HEK293 (cell line): ENCODE data around the gene DUOX1.

Experiments used
- CTCF ChIA-PET: fragments of 350-600 bp; formaldehyde crosslinking; extraction: SDS; loops from one replicate; lab custom pipeline; 2021; ENCODE audit warnings: antibody characterized with exemption; lab: Yijun Ruan, JAX
- POLR2A ChIA-PET: fragments of 300-600 bp; formaldehyde crosslinking; extraction: SDS; loops from one replicate; lab custom pipeline; 2020; ENCODE audit warnings: antibody characterized with exemption, inconsistent platforms; lab: Yijun Ruan, JAX
- H3K27ac ChIP-seq: fragments of 200-500 bp; sonication (Bioruptor generic); 2 replicates; pipeline ENCODE4 v1.5.1; 2014; ENCODE audit warnings: low read depth, low read length, control low read depth, inconsistent platforms; ENCODE audit errors: extremely low read depth
- H3K36me3 ChIP-seq, 2 experiments: fragments of 200-500 bp in 1 of 2; sonication (Bioruptor generic) in 1 of 2; 1 replicate in 1 of 2; 2 replicates in 1 of 2; pipeline ENCODE4 v1.5.1; 2014 to 2017; ENCODE audit warnings: inconsistent platforms in 2 of 2, low read length in 2 of 2; ENCODE audit not compliant: control insufficient read depth in 2 of 2, insufficient read depth in 1 of 2
- H3K4me1 ChIP-seq: fragments of 200-500 bp; sonication (Bioruptor generic); 2 replicates; pipeline ENCODE4 v1.5.1; 2014; ENCODE audit warnings: mild to moderate bottlenecking, low read length, inconsistent platforms; ENCODE audit not compliant: control insufficient read depth, insufficient read depth
- H3K4me3 ChIP-seq: 2 replicates; pipeline ENCODE4 v1.5.1; 2011; ENCODE audit warnings: low read depth, mild to moderate bottlenecking, control low read depth, low read length, moderate library complexity
- H3K9me3 ChIP-seq: fragments of 200-500 bp; sonication (Bioruptor generic); 2 replicates; pipeline ENCODE4 v1.5.1; 2014; ENCODE audit warnings: low read depth, low read length, inconsistent platforms; ENCODE audit not compliant: control insufficient read depth, insufficient read depth
- BCL6B ChIP-seq: fragments of 450-650 bp; formaldehyde crosslinking; IDR thresholded peaks from 2 replicates; pipeline ENCODE4 v1.5.1; 2017; ENCODE audit warnings: missing biosample characterization, missing genetic modification characterization
- GLI2 ChIP-seq: fragments of 450-650 bp; formaldehyde crosslinking; IDR thresholded peaks from 2 replicates; pipeline ENCODE4; 2017; ENCODE audit warnings: missing biosample characterization, missing genetic modification characterization, low read depth, borderline replicate concordance
- GLIS1 ChIP-seq: fragments of 450-650 bp; formaldehyde crosslinking; IDR thresholded peaks from 2 replicates; pipeline ENCODE4 v1.5.1; 2016; ENCODE audit warnings: missing biosample characterization, missing genetic modification characterization
- HOXC10 ChIP-seq: sonication (generic); formaldehyde crosslinking; IDR thresholded peaks from 2 replicates; pipeline ENCODE4 v1.8.1; 2023; ENCODE audit warnings: mild to moderate bottlenecking, missing genetic modification reagents
- HOXD13 ChIP-seq: sonication (generic); formaldehyde crosslinking; IDR thresholded peaks from 2 replicates; pipeline ENCODE4 v1.8.0; 2022; ENCODE audit warnings: missing genetic modification reagents, borderline replicate concordance
- IKZF3 ChIP-seq: fragments of 450-650 bp; IDR thresholded peaks from 2 replicates; pipeline ENCODE4 v1.5.0; 2018; ENCODE audit warnings: missing biosample characterization, mild to moderate bottlenecking, missing genetic modification characterization, moderate library complexity
- INSM2 ChIP-seq: fragments of 450-650 bp; formaldehyde crosslinking; IDR thresholded peaks from 2 replicates; pipeline ENCODE4 v1.5.1; 2016; ENCODE audit warnings: missing biosample characterization, missing genetic modification characterization
- KLF1 ChIP-seq: fragments of 450-650 bp; formaldehyde crosslinking; IDR thresholded peaks from 2 replicates; pipeline ENCODE4 v1.5.1; 2016; ENCODE audit warnings: missing biosample characterization, missing genetic modification characterization
- SP7 ChIP-seq: fragments of 450-650 bp; formaldehyde crosslinking; IDR thresholded peaks from 2 replicates; pipeline ENCODE4 v1.5.1; 2016; ENCODE audit warnings: missing biosample characterization, missing genetic modification characterization
- ZBTB17 ChIP-seq: fragments of 450-650 bp; formaldehyde crosslinking; IDR thresholded peaks from 2 replicates; pipeline ENCODE4 v1.5.1; 2016; ENCODE audit warnings: missing biosample characterization, missing genetic modification characterization
- ZBTB8A ChIP-seq: fragments of 450-650 bp; formaldehyde crosslinking; IDR thresholded peaks from 2 replicates; pipeline ENCODE4 v1.5.1; 2016; ENCODE audit warnings: missing biosample characterization, missing genetic modification characterization
- ZEB2 ChIP-seq: fragments of 450-650 bp; formaldehyde crosslinking; IDR thresholded peaks from 2 replicates; pipeline ENCODE4 v1.5.1; 2016; ENCODE audit warnings: missing biosample characterization, missing genetic modification characterization
- ZNF10 ChIP-seq: fragments of 450-650 bp; formaldehyde crosslinking; IDR thresholded peaks from 2 replicates; pipeline ENCODE4 v1.5.1; 2017; ENCODE audit warnings: missing biosample characterization, missing genetic modification characterization
- ZNF16 ChIP-seq: fragments of 450-650 bp; formaldehyde crosslinking; IDR thresholded peaks from 2 replicates; pipeline ENCODE4 v1.5.1; 2016; ENCODE audit warnings: low read depth, missing biosample characterization, missing genetic modification characterization
- ZNF175 ChIP-seq: fragments of 450-650 bp; formaldehyde crosslinking; IDR thresholded peaks from 2 replicates; pipeline ENCODE4 v1.5.1; 2016; ENCODE audit warnings: missing biosample characterization, missing genetic modification characterization
- ZNF324 ChIP-seq: fragments of 450-650 bp; formaldehyde crosslinking; IDR thresholded peaks from 2 replicates; pipeline ENCODE4 v1.5.1; 2016; ENCODE audit warnings: missing biosample characterization, missing genetic modification characterization
- ZNF350 ChIP-seq: fragments of 450-650 bp; formaldehyde crosslinking; IDR thresholded peaks from 2 replicates; pipeline ENCODE4 v1.5.0; 2017; ENCODE audit warnings: missing biosample characterization, mild to moderate bottlenecking, missing genetic modification characterization
- ZNF398 ChIP-seq: fragments of 450-650 bp; formaldehyde crosslinking; IDR thresholded peaks from 2 replicates; pipeline ENCODE4 v1.5.1; 2017; ENCODE audit warnings: missing biosample characterization, missing genetic modification characterization
- ZNF433 ChIP-seq: fragments of 450-650 bp; formaldehyde crosslinking; IDR thresholded peaks from 2 replicates; pipeline ENCODE4 v1.5.1; 2016; ENCODE audit warnings: missing biosample characterization, missing genetic modification characterization, low read depth
- ZNF488 ChIP-seq: fragments of 450-650 bp; formaldehyde crosslinking; IDR thresholded peaks from 2 replicates; pipeline ENCODE4 v1.5.1; 2016; ENCODE audit warnings: missing biosample characterization, missing genetic modification characterization
- ZNF621 ChIP-seq: fragments of 450-650 bp; formaldehyde crosslinking; IDR thresholded peaks from 2 replicates; pipeline ENCODE4 v1.5.1; 2017; ENCODE audit warnings: missing biosample characterization, missing genetic modification characterization
- ZNF776 ChIP-seq: fragments of 450-650 bp; formaldehyde crosslinking; IDR thresholded peaks from 2 replicates; pipeline ENCODE4 v1.5.0; 2017; ENCODE audit warnings: missing biosample characterization, missing genetic modification characterization, borderline replicate concordance
- ZNF785 ChIP-seq: fragments of 450-650 bp; formaldehyde crosslinking; IDR thresholded peaks from 2 replicates; pipeline ENCODE4 v1.5.1; 2016; ENCODE audit warnings: missing biosample characterization, missing genetic modification characterization
- ZNF791 ChIP-seq: fragments of 450-650 bp; formaldehyde crosslinking; IDR thresholded peaks from 2 replicates; pipeline ENCODE4 v1.5.1; 2016; ENCODE audit warnings: missing biosample characterization, missing genetic modification characterization
- TF ChIP-seq, protein P1 (sequence below): fragments of 450-650 bp; formaldehyde crosslinking; conservative IDR thresholded peaks from 2 replicates; pipeline ENCODE4 v1.5.1; 2016; ENCODE audit warnings: low read depth, missing biosample characterization, missing genetic modification characterization

The DUOX1 gene

GRCh38 chr15:45134046-45134445, 4.3 kb downstream of the DUOX1 start:
- POLR2A ChIA-PET = no interaction called here
- H3K4me1 ChIP-seq = no peaks in the 10 kb centered on the region
- no peaks in the 10 kb centered on the region for H3K36me3 ChIP-seq
- CTCF ChIA-PET = interaction anchor here (2.9 kb wide), 1 partner anchor 16 kb away, joined by 16 read pairs; no protein-coding TSS in a partner anchor
- H3K4me3 ChIP-seq = no peak overlapping the region
- no peak overlapping the region for H3K27ac ChIP-seq
- no peaks in the 10 kb centered on the region for H3K9me3 ChIP-seq
- TF ChIP-seq HOXC10 (CRISPR knock-in tag) (no peak), ZNF10 (tag by site-specific recombination) (no peak), HOXD13 (no peak), GLIS1 (tag by site-specific recombination) (no peak), ZNF433 (no peak), ZBTB8A (tag by site-specific recombination) (no peak), ZEB2 (tag by site-specific recombination) (no peak), INSM2 (tag by site-specific recombination) (no peak), GLI2 (tag by site-specific recombination) (no peak), ZNF350 (tag by site-specific recombination) (no peak), ZNF488 (tag by site-specific recombination) (no peak), ZBTB17 (tag by site-specific recombination) (no peak)
- TF ChIP-seq, protein P1, sequence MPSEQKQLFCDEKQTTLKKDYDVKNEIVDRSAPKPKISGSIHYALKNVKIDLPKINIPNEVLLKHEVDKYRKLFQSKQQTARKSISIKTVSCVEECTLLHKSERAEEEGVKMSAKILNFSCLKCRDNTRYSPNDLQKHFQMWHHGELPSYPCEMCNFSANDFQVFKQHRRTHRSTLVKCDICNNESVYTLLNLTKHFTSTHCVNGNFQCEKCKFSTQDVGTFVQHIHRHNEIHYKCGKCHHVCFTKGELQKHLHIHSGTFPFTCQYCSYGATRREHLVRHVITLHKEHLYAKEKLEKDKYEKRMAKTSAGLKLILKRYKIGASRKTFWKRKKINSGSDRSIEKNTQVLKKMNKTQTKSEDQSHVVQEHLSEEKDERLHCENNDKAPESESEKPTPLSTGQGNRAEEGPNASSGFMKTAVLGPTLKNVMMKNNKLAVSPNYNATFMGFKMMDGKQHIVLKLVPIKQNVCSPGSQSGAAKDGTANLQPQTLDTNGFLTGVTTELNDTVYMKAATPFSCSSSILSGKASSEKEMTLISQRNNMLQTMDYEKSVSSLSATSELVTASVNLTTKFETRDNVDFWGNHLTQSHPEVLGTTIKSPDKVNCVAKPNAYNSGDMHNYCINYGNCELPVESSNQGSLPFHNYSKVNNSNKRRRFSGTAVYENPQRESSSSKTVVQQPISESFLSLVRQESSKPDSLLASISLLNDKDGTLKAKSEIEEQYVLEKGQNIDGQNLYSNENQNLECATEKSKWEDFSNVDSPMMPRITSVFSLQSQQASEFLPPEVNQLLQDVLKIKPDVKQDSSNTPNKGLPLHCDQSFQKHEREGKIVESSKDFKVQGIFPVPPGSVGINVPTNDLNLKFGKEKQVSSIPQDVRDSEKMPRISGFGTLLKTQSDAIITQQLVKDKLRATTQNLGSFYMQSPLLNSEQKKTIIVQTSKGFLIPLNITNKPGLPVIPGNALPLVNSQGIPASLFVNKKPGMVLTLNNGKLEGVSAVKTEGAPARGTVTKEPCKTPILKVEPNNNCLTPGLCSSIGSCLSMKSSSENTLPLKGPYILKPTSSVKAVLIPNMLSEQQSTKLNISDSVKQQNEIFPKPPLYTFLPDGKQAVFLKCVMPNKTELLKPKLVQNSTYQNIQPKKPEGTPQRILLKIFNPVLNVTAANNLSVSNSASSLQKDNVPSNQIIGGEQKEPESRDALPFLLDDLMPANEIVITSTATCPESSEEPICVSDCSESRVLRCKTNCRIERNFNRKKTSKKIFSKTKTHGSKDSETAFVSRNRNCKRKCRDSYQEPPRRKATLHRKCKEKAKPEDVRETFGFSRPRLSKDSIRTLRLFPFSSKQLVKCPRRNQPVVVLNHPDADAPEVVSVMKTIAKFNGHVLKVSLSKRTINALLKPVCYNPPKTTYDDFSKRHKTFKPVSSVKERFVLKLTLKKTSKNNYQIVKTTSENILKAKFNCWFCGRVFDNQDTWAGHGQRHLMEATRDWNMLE (tag by site-specific recombination) = no peak
- TF ChIP-seq, all 188 proteins: peak for 0

DNA sequence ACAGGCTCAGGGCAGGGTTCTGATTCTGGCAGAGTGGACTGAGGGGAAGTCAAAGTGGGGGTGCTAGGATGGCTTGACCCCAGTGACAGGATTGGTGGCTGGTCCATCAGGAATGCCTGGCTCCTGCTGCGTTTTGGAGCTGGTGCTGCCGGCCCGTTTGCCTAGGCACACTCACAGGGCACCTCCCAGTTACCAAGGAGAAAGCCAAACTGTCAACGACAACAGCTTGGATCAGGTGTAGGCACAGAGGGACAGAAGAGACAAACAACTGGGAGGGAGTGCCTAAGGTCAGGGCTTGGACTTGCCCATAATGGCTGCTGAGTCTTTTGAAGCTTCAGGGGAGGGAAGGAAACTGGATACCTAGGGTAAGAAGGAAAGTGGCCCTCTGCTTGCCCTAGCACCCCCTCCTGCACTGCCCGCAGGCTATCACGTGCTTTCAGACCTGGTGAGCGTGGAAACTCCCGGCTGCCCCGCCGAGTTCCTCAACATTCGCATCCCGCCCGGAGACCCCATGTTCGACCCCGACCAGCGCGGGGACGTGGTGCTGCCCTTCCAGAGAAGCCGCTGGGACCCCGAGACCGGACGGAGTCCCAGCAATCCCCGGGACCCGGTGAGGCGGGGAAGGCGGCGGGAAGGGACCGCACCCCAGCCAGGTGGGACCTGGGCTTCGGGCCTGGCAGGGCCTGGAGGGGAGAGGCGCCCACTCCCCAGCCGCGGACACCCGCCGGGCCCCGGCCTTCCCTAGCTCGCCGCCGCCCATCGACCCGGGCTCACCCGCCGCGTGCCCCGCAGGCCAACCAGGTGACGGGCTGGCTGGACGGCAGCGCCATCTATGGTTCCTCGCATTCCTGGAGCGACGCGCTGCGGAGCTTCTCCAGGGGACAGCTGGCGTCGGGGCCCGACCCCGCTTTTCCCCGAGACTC, 5.1 kb downstream of the DUOX1 start:
- ChIA-PET CTCF (no interaction called here), POLR2A (no interaction called here)
- no peaks in the 10 kb centered on the region for H3K9me3 ChIP-seq
- H3K36me3 ChIP-seq = no peaks in the 10 kb centered on the region
- no peak overlapping the region for H3K4me3 ChIP-seq
- no peaks in the 10 kb centered on the region for H3K4me1 ChIP-seq
- H3K27ac ChIP-seq = no peak overlapping the region
- TF ChIP-seq KLF1 (no peak), ZNF791 (no peak), ZNF398 (tag by site-specific recombination) (no peak), IKZF3 (tag by site-specific recombination) (no peak), ZNF16 (no peak), ZNF785 (tag by site-specific recombination) (no peak), GLI2 (tag by site-specific recombination) (no peak), ZNF621 (tag by site-specific recombination) (no peak), ZNF324 (tag by site-specific recombination) (no peak), ZNF175 (tag by site-specific recombination) (no peak), ZNF776 (no peak), BCL6B (tag by site-specific recombination) (no peak), SP7 (tag by site-specific recombination) (no peak)
